GM19455 (cell line): Measurements from ENCODE around the gene MYO7B.
"Not testable (repeated sequence)": the region's sequence is repeated elsewhere in the genome, so short reads cannot be mapped to it uniquely, and the experiment has no call there.

ENCODE experiments used
- ATAC-seq: cut with Tn5 transposase; IDR thresholded peaks from one replicate; pipeline ENCODE4 v1.9.1; 2021; ENCODE audit not compliant: unreplicated experiment

Gene MYO7B

GRCh38 chr2:127523269-127523939 is 12.1 kb upstream of the MYO7B start:
- ATAC-seq: no peak

GRCh38 chr2:127524198-127524834 is 11.2 kb upstream of the MYO7B start:
- ATAC-seq: not testable (repeated sequence)

GRCh38 chr2:127525691-127526131 is 9.8 kb upstream of the MYO7B start:
- no peak for ATAC-seq

- ATAC-seq: peak; percentile 95
These were observed 9.1 kb upstream of the MYO7B start, which contains the start of gene IWS1 for GRCh38 chr2:127526132-127527000. Gene IWS1 (minus strand): TSS chr2:127526489. CDS start chr2:127526208, 281 bp downstream.

- no peak for ATAC-seq
These were observed 8.3 kb upstream of the MYO7B start for GRCh38 chr2:127527001-127527804.

GRCh38 chr2:127528487-127528886 is 7.0 kb upstream of the MYO7B start:
- no peak for ATAC-seq

GRCh38 chr2:127529416-127529815 is 6.1 kb upstream of the MYO7B start:
- ATAC-seq: not testable (repeated sequence)

- ATAC-seq: no peak
These were observed 5.0 kb upstream of the MYO7B start for GRCh38 chr2:127530245-127531140.

- ATAC-seq: no peak
These were observed 4.2 kb upstream of the MYO7B start for GRCh38 chr2:127531221-127531648.

- ATAC-seq: no peak
These were observed 3.2 kb upstream of the MYO7B start for GRCh38 chr2:127532296-127532695.

GRCh38 chr2:127535918-127536317 is 435 bp downstream of the MYO7B start:
- ATAC-seq: no peak

GRCh38 chr2:127536707-127537541 is 1.4 kb downstream of the MYO7B start:
- no peak for ATAC-seq

- no peak for ATAC-seq
These were observed 2.2 kb downstream of the MYO7B start for GRCh38 chr2:127537644-127538043.

- ATAC-seq: no peak
These were observed 6.3 kb downstream of the MYO7B start for GRCh38 chr2:127541809-127542208.

- ATAC-seq: no peak
These were observed 6.7 kb downstream of the MYO7B start for GRCh38 chr2:127542231-127542630.

GRCh38 chr2:127543013-127543501 is 7.6 kb downstream of the MYO7B start:
- ATAC-seq: not testable (repeated sequence)

GRCh38 chr2:127545189-127545588 is 9.7 kb downstream of the MYO7B start:
- ATAC-seq: no peak

- no peak for ATAC-seq
These were observed 10.3 kb downstream of the MYO7B start for GRCh38 chr2:127545796-127546195.

GRCh38 chr2:127546797-127547196 is 11.3 kb downstream of the MYO7B start:
- no peak for ATAC-seq
